ENCODE data around the gene FAR1. TPM values are rescaled to one million over a fixed set of nuclear protein-coding genes. Genes with fewer than 3 reads are reported as not detected.
A peak's percentile ranks its signal among the peaks of the same experiment; 100 is the strongest.

Gene FAR1
- polyA plus RNA-seq, 1 of the 3 experiments (the other 2 are of a cell fraction) = 29.0 TPM

DNA sequence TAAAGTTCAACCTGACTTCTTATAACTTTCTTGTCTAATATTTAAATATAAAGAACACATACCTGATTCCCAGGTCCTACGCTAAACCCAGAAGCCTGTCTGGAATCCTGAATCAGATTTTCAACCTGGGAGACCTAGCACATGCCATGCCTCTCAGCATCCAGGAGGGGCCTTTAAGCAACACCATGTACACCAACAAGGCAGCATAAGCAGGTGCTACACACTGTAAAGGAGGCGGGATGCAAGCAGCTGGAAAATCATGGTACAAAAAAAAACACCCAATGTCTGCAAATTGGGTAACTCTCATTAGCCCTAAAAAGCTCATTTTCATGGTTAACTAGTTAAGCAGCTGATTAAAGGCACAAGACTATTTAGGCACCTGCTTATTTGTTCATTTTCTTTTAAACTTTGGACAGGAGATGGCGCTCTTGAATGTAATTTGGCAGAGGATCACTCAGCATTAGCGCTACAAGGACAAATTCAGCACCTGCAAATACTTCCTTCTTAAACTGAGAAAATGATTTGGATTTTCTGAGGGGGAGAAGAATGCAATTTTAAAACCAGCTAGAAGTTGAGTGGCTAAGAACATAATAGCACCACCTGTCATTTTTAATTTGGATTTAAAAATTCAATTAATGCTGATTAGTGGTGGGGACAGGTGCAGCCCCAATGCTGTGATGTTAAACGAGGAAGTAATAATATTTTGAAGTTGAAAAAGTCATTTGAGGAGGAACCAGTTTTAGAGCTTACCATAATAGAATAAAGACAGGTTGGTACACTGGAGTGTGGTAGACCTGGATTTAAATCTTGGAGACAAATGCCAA lies 104.0 kb downstream of the FAR1 start:
- H3K4me1 ChIP-seq (ENCODE audit: control insufficient read depth in 1 of 2, insufficient read depth in 2 of 2, low read depth in 1 of 2, low read length in 1 of 2) = no peaks in the 10 kb centered on the region
- no peaks in the 10 kb centered on the region for H3K79me2 ChIP-seq (ENCODE audit: insufficient read depth)
- TF ChIP-seq EZH2phosphoT487 (IDR thresholded peaks at IDR 0.05; ENCODE audit: borderline replicate concordance, low read depth) (no peak), SMC3 (IDR thresholded peaks at IDR 0.05; ENCODE audit: low read depth, low read length) (peak; percentile 63), NRF1 (IDR thresholded peaks at IDR 0.05; ENCODE audit: low read depth, low read length) (no peak), GATA2 (CRISPR knock-in tag; IDR thresholded peaks at IDR 0.05) (no peak), RXRA (IDR thresholded peaks at IDR 0.05; ENCODE audit: borderline replicate concordance, low read depth) (no peak), RAD21 (IDR thresholded peaks at IDR 0.05; ENCODE audit: low read length) (peak; percentile 84), ZBTB33 (IDR thresholded peaks at IDR 0.05; ENCODE audit: borderline replicate concordance, low read depth) (no peak), TEAD4 (IDR thresholded peaks at IDR 0.05; ENCODE audit: borderline replicate concordance, insufficient read depth) (no peak), FOXM1 (IDR thresholded peaks at IDR 0.05; ENCODE audit: low read depth) (no peak), SIN3A (IDR thresholded peaks at IDR 0.05; ENCODE audit: borderline replicate concordance, low read depth, low read length) (no peak)
- TF ChIP-seq, protein P1, sequence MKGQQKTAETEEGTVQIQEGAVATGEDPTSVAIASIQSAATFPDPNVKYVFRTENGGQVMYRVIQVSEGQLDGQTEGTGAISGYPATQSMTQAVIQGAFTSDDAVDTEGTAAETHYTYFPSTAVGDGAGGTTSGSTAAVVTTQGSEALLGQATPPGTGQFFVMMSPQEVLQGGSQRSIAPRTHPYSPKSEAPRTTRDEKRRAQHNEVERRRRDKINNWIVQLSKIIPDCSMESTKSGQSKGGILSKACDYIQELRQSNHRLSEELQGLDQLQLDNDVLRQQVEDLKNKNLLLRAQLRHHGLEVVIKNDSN (IDR thresholded peaks at IDR 0.05; ENCODE audit: borderline replicate concordance, low read depth) = no peak
- TF ChIP-seq, protein P2, sequence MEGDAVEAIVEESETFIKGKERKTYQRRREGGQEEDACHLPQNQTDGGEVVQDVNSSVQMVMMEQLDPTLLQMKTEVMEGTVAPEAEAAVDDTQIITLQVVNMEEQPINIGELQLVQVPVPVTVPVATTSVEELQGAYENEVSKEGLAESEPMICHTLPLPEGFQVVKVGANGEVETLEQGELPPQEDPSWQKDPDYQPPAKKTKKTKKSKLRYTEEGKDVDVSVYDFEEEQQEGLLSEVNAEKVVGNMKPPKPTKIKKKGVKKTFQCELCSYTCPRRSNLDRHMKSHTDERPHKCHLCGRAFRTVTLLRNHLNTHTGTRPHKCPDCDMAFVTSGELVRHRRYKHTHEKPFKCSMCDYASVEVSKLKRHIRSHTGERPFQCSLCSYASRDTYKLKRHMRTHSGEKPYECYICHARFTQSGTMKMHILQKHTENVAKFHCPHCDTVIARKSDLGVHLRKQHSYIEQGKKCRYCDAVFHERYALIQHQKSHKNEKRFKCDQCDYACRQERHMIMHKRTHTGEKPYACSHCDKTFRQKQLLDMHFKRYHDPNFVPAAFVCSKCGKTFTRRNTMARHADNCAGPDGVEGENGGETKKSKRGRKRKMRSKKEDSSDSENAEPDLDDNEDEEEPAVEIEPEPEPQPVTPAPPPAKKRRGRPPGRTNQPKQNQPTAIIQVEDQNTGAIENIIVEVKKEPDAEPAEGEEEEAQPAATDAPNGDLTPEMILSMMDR (IDR thresholded peaks at IDR 0.05) = peak; percentile 60
- no peak overlapping the region for H2AFZ ChIP-seq (ENCODE audit: low read depth)
- peak; percentile 39 for DNase-seq
- no peaks in the 10 kb centered on the region for H4K20me1 ChIP-seq (ENCODE audit: insufficient read depth)
- no peak overlapping the region for H3K27ac ChIP-seq (ENCODE audit: low read depth in 2 of 2, low read length in 1 of 2)
- H3K4me2 ChIP-seq = no peak overlapping the region
- CTCF ChIA-PET = interaction anchor here (0.6 to 3.8 kb wide), 64 partner anchors 9 to 682 kb away, joined by 3 to 50 read pairs (median 4); partner anchors contain the start of gene SPON1
- H3K9ac ChIP-seq = no peak overlapping the region
- no peaks in the 10 kb centered on the region for H3K9me2 ChIP-seq
- WGBS (ENCODE audit: low lambda C conversion rate) = 16% methylated on average over 5 of the region's 5 CpGs
- no peaks in the 10 kb centered on the region for H3K9me3 ChIP-seq
- no peaks in the 10 kb centered on the region for H3F3A ChIP-seq (replicated peaks; ENCODE audit: insufficient read depth)
- no peak overlapping the region for H3K4me3 ChIP-seq (ENCODE audit: low read depth in 2 of 2, low read length in 1 of 2)
- POLR2A ChIA-PET = no interaction called here
- H3K36me3 ChIP-seq (replicated peaks in 1 of 2; ENCODE audit: control insufficient read depth in 1 of 2, insufficient read depth in 2 of 2, low read length in 1 of 2) = no peaks in the 10 kb centered on the region
- 0 out of 2 replicates have a peak, but pooled peaks cover 5% of the 10 kb centered on the region for H3K27me3 ChIP-seq (ENCODE audit: insufficient read depth)

All from SK-N-SH (cell line).